Measurements from ENCODE around the gene PKDCC. TPM values are rescaled to one million over a fixed set of nuclear protein-coding genes. Genes with fewer than 3 reads are reported as not detected.

PKDCC gene
- total and polyA plus RNA-seq, 2 of the 8 experiments (the other 6 are each of a cell fraction or from before 2014, with no cell fraction given): 49.9 to 80.1 TPM

- 86% methylated on average over 3 of the region's 3 CpGs; no CpG with 5 or more reads in 1 of the 2 experiments for WGBS, 2 experiments (ENCODE audit: extremely low coverage in 1 of 2, insufficient coverage in 1 of 2, insufficient read length in 1 of 2, insufficient replicate concordance in 2 of 2, low coverage in 1 of 2, low lambda C conversion rate in 2 of 2, missing lambda C conversion rate in 1 of 2)
- H2BK5ac ChIP-seq (ENCODE audit: low read depth, low read length): no peak overlapping the region
- no peak overlapping the region for H3K4me2 ChIP-seq (ENCODE audit: insufficient read depth in 1 of 2, low read depth in 2 of 2, low read length in 2 of 2)
- H3K9ac ChIP-seq (replicated peaks in 1 of 4; ENCODE audit: extremely low read depth in 1 of 4, low read depth in 3 of 4, low read length in 3 of 4): no peak overlapping the region
- no peak overlapping the region for H4K5ac ChIP-seq (ENCODE audit: insufficient read length, low read depth, low read length)
- H3K4ac ChIP-seq (replicated peaks; ENCODE audit: insufficient read length, low read depth, low read length): no peak overlapping the region
- H4K91ac ChIP-seq (replicated peaks; ENCODE audit: insufficient read length, low read length): no peak overlapping the region
- no peak for DNase-seq (ENCODE audit: low read depth in 1 of 2, low spot score in 2 of 2)
- H2BK15ac ChIP-seq (ENCODE audit: low read length): no peak overlapping the region
- ChIA-PET POLR2A (ENCODE audit: partially characterized antibody) (no interaction called here), CTCF (ENCODE audit: partially characterized antibody) (interaction anchor here (1.0 to 25.9 kb wide), 4 partner anchors 9 to 229 kb away, joined by 3 to 890 read pairs (median 306); no protein-coding TSS in a partner anchor)
- no peak overlapping the region for H2BK12ac ChIP-seq (ENCODE audit: low read depth, low read length)
- no peak overlapping the region for H3K27ac ChIP-seq (ENCODE audit: low read depth, low read length)
- no peak overlapping the region for H3K23ac ChIP-seq (ENCODE audit: insufficient read length)
- 0 out of 7 replicates have a peak, but pooled peaks cover 0 to under 1% (median 0%) of the 10 kb centered on the region in 4 experiments for H3K4me1 ChIP-seq (replicated peaks in 1 of 4; ENCODE audit: control insufficient read depth in 3 of 4, insufficient read depth in 4 of 4, low read length in 3 of 4)
- no peak overlapping the region for H4K8ac ChIP-seq (ENCODE audit: extremely low read depth, insufficient read depth, low read length)
- H3K14ac ChIP-seq (ENCODE audit: insufficient read length): no peak overlapping the region
- H3K79me1 ChIP-seq (ENCODE audit: low read depth, low read length): no peaks in the 10 kb centered on the region
- H3K79me2 ChIP-seq (ENCODE audit: control insufficient read depth in 1 of 2, insufficient read depth in 2 of 2, low read length in 2 of 2): no peaks in the 10 kb centered on the region
- FAIRE-seq: no peak
- no peaks in the 10 kb centered on the region for H4K20me1 ChIP-seq (replicated peaks in 1 of 2; ENCODE audit: control insufficient read depth in 1 of 2, insufficient read depth in 2 of 2, low read length in 2 of 2)
- no peak overlapping the region for H2AK5ac ChIP-seq (ENCODE audit: low read depth, low read length)
- no peak overlapping the region for H3K18ac ChIP-seq (ENCODE audit: extremely low read depth, low read length)
- H2AFZ ChIP-seq (ENCODE audit: low read length): no peak overlapping the region
- no peaks in the 10 kb centered on the region for H3K36me3 ChIP-seq (ENCODE audit: control insufficient read depth in 2 of 4, insufficient read depth in 4 of 4, low read length in 3 of 4)
- H3K4me3 ChIP-seq (ENCODE audit: extremely low read depth in 1 of 4, insufficient read depth in 2 of 4, low read depth in 3 of 4, low read length in 4 of 4): no peak overlapping the region
- no peak overlapping the region for H2BK120ac ChIP-seq (replicated peaks; ENCODE audit: low read depth, low read length)
- H3K56ac ChIP-seq (replicated peaks; ENCODE audit: insufficient read length, low read depth, low read length): no peak overlapping the region
- H3K23me2 ChIP-seq (ENCODE audit: low read depth, low read length): no peaks in the 10 kb centered on the region; the same call in 1 of the 2 replicates
- no peaks in the 10 kb centered on the region for H3K27me3 ChIP-seq (replicated peaks in 1 of 4; ENCODE audit: control insufficient read depth in 3 of 4, extremely low read depth in 1 of 4, insufficient read depth in 3 of 4, low read length in 3 of 4)
- H3K9me3 ChIP-seq (ENCODE audit: insufficient read depth in 2 of 2, low read depth in 1 of 2, low read length in 1 of 2): no peaks in the 10 kb centered on the region
- H2BK20ac ChIP-seq (ENCODE audit: low read length): no peak overlapping the region
- no peak for TF ChIP-seq FOSL1 (IDR thresholded peaks at IDR 0.05; ENCODE audit: insufficient read depth, low read depth, low read length)
- no peak for TF ChIP-seq POU5F1 (IDR thresholded peaks at IDR 0.05; ENCODE audit: low read depth, low read length)
- TF ChIP-seq BRCA1 (IDR thresholded peaks at IDR 0.05; ENCODE audit: low read depth, low read length): no peak
- no peak for TF ChIP-seq POLR2A (IDR thresholded peaks at IDR 0.05; ENCODE audit: control extremely low read depth in 1 of 2, low read depth in 2 of 2, low read length in 2 of 2)
- TF ChIP-seq JUND (IDR thresholded peaks at IDR 0.05; ENCODE audit: low read length): no peak
- TF ChIP-seq SP1 (IDR thresholded peaks at IDR 0.05; ENCODE audit: low read depth, low read length): no peak
- TF ChIP-seq EZH2 (IDR thresholded peaks at IDR 0.05; ENCODE audit: low read depth, low read length, severe bottlenecking): no peak
- no peak for TF ChIP-seq CHD1 (IDR thresholded peaks at IDR 0.05; ENCODE audit: low read depth, low read length)
- no peak for TF ChIP-seq SIN3A (conservative IDR thresholded peaks at IDR 0.05 in 1 of 2, IDR thresholded peaks at IDR 0.05 in 1 of 2; ENCODE audit: low read depth in 1 of 2, low read length in 2 of 2)
- no peak for TF ChIP-seq TAF7 (optimal IDR thresholded peaks at IDR 0.05; ENCODE audit: borderline replicate concordance, low read depth, low read length)
- no peak for TF ChIP-seq KDM4A (IDR thresholded peaks at IDR 0.05; ENCODE audit: low read depth, low read length, severe bottlenecking)
- TF ChIP-seq CBX8 (IDR thresholded peaks at IDR 0.05; ENCODE audit: borderline replicate concordance, low read depth, low read length): no peak
- no peak for TF ChIP-seq EGR1 (IDR thresholded peaks at IDR 0.05; ENCODE audit: borderline replicate concordance, low read depth, low read length)
Measured at GRCh38 chr2:42079737-42080287, 32.0 kb downstream of the PKDCC start.
